GM18907 (cell line): ENCODE measurements around the gene ZNF516.

Experiments used
- ATAC-seq: cut with Tn5 transposase; IDR thresholded peaks from one replicate; pipeline ENCODE4 v1.9.1; 2021; ENCODE audit warnings: mild to moderate bottlenecking, moderate library complexity; ENCODE audit not compliant: unreplicated experiment

ZNF516 gene

DNA sequence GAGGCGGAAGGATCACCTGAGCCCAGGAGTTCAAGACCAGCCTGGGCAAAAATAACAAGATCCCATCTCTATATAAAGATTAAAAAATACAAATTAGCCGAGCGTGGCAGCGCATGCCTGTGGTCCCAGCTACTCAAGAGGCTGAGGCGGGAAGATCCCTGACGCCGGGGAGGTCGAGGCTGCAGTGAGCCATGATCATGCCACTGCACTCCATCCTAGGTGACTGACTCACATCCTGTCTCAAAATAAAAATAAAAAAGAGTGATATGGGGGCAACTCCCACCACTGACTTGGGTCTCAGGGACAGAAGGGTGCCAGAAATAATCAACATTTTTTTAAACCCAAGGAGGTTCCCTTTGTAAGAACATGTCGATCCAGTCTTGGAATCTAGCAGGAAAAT is 37.6 kb downstream of the ZNF516 start:
- ATAC-seq, result no peak

- no peak for ATAC-seq
Observed at GRCh38 chr18:76456823-76457222, 38.2 kb downstream of the ZNF516 start.

DNA sequence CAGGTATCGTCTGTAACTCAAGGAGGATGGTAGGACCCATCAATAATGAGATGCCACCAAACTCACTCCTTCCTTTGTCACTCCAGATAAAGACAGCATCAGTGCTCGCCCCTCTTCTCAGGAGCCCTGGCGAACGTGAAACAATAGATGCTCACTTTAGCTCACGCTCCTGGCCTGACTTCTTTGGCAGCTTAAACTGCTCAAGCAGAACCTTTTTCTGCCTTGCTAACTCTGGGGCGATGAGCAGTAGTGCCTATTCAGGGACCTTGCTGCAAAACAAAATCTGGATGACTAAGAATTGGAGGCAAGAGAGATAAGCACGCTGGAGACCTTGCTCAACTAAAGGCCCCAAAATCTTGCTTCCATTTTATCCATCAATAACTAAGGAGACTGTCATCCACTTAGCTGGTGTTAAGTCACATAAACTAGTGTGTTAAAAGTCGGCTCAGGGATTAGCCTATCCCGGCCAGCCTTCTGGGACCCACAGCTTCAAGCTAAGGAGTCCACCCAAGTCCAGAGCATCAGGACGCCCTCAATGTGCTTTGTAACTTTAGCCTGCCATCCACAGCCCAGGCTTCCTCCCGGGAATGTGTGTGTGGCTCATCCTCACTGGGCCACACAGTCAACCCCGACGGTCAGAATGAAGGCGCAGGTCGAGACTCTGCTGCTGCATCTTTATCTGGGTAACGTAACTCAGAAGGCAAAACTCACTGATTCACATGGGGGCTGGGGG is 38.9 kb downstream of the ZNF516 start:
- ATAC-seq, result no peak

DNA sequence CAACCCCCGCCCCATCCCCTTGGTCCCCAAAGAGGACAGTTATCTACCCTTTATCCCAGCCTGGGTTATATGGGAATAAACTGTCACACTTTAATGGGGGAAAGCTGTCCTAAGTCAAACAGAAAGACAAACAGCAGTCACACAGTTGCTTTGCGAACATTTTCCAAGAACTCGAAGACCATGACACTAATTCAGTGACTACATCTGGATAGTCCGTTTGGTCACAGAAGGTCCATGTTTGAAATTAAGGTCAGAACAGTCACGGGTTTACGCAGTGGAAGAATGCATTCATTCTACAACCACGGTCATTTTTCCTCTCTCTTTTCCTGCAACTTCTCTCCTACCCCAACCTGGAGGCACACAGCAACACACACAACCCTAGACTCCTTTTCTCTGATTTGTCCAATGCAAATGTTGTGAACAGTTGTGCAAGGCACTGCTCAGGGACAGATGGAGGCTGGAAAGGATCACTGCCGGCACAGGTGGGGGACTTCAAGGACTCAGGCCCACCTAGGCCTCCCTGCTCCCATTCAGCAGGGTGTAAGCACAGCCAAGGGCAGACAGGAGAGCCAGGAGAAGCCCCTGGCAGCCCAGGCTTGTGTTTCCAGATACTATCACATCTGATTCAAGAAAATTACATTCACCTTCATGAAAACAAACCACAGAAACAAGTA is 39.9 kb downstream of the ZNF516 start:
- ATAC-seq, result no peak

DNA sequence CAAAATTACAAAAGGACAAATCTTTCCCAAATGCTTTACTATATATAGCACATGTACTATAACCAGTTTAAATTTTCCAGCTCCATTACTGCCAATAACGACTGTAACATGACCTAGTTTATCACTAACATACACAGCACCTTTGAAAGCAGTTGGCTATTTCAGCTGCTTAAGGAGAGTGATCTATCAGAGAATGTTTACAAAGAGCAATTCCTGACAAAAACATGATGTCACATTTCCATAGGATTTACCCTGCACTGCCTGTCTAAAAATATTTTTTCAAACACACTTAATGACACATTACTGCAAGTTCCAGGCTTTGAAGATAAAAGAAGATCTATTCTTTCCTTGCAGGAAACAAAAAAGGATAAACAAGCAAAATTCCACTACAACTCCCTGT is 40.6 kb downstream of the ZNF516 start:
- no peak for ATAC-seq

DNA sequence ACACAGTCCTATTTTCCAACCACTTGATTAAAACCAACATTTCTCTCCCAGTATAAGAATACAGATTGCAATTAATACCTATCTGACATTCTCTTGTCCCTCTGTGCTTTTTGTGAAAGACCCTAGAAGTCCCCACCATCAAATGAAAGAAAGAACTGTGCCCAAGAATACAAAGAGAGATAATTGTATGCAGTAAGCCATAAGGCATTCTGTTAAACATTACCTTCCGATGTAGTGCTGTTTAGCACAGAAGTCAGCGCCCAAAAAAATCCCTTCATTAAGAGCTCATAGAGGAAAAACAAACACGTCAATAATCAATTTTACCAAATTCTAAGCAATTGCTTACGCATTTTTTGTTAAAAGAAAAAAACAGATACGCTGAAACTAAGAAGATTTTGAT is 41.1 kb downstream of the ZNF516 start:
- ATAC-seq, result no peak

GRCh38 chr18:76453057-76453561 is 41.9 kb downstream of the ZNF516 start:
- no peak for ATAC-seq

DNA sequence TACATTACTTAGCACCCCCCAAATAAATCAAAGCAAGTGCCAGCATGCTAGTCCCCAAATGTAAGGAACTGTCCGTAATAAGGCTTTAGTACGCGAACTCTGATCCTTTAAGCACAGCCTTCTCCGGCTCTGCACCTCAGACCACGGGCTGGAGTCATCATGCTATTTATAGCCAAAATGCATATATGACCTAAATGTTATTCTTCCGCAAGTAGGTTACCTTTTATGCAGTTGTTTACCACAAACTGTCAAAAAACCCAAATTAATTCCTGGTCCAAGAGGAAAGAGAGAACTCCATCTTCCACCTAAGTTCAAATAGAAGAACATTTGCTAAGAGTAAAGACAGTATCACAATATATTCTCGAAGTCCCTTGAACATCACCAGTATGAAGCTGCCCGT is 42.7 kb downstream of the ZNF516 start:
- no peak for ATAC-seq

- ATAC-seq, result peak; percentile 52
Observed at GRCh38 chr18:76451396-76452331, 43.4 kb downstream of the ZNF516 start.

DNA sequence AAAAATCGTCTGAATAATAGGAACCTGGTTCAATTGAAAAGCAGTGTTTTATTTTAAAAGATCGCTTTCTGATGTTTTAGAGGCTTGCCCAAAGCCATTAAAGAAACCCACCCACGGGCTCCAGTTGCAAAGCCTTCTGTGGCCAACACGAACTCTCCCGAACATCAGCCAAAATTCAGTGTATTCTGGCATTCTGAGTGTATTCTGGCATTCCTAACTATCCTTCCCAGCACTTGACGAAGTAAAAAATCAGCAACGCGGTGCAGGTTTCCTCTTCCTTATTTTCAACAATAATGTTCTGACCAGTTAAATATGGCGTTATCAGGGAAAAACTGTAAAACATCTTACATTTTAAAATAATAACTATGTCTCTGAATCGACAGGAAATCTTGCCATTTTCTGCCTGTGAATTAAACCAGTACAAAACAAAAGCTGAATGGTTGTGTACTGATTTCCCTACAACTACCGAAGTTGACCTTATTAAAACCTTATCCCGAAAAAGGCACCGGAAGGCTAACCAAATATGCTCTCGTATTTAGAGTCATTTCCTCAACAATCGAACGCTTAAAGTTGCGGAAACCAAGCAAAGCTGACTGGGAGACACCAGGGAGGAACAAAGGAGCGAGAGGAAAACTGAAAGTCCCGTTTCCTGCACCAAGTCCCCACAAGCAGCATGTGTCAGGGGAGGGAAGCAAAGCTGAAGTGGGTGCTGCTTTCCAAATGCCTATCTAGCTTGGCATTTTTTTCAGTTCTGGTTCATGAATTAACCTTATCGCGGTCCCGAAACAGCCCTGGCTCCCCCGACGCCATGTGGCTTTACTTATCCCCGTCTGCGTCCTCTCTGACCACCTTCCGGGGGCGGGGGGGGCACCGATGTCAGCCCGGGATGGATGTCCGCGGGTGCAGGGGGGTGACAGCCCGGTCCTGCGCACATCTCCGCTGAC is 44.3 kb downstream of the ZNF516 start:
- peak; percentile 51 for ATAC-seq

DNA sequence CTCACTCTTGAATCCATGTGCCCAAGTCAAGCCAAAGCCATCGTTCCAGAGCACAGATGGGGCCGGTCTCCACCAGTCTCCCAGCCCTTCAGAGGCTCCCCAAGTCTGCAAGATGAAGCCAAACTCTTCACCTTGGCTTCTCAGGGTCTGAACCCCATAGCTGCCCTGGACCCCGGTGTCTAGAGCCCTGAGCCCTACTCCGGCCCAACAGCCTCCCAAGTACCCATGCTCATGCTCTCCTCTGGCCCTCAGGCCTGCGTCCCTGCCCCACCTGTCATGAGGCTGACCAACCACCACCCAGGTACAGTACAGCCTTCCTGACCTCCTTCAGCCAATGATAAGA is 46.0 kb downstream of the ZNF516 start:
- no peak for ATAC-seq

DNA sequence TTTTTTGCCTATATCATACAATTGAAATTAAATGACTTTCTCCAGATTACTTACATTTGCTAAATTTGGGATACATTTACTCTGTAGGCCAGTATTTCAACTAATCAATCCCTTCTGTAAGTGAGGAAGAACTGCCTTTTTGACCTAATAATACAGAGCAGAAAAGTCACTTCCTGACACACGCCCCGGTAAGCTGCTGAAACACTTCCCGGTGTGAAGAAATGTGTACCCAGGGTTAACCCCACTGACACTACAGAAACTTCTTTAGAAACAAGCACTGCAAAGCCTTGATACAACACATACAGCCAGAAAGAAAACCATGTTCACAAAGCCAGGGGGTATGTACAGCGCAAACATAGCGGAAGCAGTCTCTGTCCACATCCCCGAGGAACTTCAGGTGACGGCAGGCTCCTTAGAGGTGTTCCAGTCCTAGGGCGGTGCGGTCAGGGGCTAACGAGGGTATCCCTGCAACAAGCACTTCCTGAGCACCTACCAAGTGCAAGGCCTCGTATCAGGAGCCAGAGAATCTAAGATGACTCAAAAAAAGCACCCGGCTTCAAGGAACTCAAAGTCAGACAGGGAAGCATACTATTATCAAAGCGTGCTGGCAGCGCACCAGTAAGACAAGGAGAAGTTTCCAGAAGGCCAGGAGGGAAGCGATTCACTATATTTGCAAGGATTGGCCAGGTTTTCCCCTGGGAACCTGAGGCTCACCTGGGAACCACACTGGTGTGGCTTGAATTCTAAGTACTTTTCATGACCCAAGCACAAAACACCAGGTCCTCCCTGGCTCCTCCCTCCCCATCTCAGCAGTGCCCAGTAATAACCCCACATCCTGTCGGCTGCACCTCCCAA is 46.6 kb downstream of the ZNF516 start:
- no peak for ATAC-seq

GRCh38 chr18:76447258-76447890 is 47.7 kb downstream of the ZNF516 start:
- ATAC-seq, result no peak

GRCh38 chr18:76446321-76447257 is 48.5 kb downstream of the ZNF516 start:
- ATAC-seq, result no peak

DNA sequence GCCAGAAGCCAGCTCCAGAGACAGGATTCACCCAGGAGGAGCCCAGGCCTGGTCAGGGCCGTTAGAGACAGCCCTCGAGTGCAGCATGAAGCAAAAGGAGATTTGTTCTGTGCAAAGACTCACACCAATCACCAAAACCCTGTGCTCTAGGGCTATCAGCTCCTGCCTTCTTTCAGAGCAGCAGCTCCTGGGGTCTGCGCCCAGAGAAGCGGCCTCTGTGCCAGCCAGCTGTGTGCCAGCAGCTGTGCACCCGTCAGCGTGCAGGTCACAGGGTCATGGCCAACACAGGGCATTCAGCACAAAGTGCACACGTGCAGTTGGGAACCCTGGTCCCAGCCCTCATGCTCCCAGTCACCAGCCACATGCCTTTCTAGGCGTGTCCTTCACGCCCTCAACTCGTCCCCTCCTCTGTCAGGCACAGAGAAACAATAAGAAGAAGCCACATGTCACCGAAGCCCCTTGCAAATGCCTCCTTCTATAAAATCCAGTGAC is 49.3 kb downstream of the ZNF516 start:
- no peak for ATAC-seq

- ATAC-seq, result no peak
Observed at GRCh38 chr18:76445275-76445674, 49.8 kb downstream of the ZNF516 start.

- ATAC-seq, result no peak
Observed at GRCh38 chr18:76444446-76445105, 50.5 kb downstream of the ZNF516 start.
